GM21526 (cell line): ENCODE measurements around the gene ARPC5L.
"Not testable (repeated sequence)": the region's sequence is repeated elsewhere in the genome, so short reads cannot be mapped to it uniquely, and the experiment has no call there.

ENCODE experiments used
- ATAC-seq: cut with Tn5 transposase; IDR thresholded peaks from one replicate; pipeline ENCODE4 v1.9.1; 2021; ENCODE audit warnings: moderate library complexity; ENCODE audit not compliant: unreplicated experiment, low FRiP score

The ARPC5L gene

DNA sequence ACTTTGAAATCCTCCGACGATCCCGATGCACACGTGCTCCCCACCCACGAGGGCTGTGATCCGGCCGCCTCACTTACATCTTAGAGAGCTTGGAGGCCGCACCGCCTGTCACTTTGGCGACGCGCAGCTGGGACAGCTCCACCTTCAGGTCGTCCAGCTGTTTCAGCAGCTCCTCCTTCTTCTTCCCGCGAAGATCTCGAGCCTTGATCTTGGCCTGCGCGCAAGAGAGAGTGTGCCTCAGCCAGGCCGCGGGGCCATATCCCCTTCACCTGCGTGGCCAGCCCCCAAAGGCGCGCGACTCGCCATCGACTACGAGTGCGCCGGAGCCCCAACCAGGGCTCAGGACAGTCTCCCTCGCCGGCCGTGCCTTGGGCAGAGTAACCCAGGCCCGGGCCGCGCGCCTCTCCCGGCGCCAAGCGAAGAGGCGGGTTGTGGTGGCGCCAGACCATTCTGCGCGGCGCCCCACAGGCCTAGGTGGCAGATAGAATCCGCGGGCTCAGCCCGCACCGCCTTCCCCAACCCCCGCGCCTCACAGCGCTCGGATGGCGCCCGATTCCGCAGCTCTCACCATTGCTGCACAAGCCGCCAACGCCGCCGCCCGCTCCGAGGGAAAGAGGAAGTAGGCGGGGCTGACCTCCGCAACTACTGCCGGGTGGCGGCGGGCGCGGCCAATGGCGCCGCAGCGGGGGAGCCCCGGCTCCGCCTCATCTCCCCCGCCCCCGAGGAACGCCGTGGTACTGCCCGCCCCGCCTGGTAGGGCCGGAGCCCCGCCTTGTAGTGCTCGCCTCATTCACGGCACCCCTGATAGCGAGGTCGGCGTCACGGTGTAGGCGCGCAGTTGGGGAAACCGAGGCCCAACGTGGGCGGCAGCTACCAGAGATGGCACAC lies at the start of gene ARPC5L, which contains the start of gene RPL35:
TSS of gene ARPC5L (plus strand) at position 789 of the 888 bp plus-strand sequence. CDS start 7,161 bp downstream, outside the sequence.
TSS of gene RPL35 (minus strand) at position 616 of the 888 bp plus-strand sequence. CDS start at position 571, 45 bp downstream.
- ATAC-seq: peak; percentile 81

DNA sequence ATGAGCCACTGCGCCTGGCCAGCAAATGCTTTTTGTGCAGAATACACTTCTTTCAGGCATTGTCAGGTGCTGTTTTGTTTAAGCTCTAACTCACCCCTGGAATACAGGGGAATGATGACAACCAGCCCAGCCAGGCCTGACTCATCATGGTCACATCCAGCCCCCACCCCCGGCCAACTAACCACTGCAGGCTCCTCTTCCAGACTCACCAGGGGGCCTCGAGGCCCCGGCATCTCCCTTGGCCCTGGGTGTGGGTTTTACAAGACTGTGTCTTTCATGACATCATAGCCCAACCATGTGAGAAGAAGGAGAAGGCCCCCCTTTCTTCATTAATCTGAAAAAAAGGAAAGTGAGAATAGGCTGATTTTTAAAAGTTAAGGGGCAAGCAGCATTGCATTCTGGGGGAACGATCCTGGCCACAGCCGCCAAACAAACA lies 49.5 kb upstream of the ARPC5L start:
- no peak for ATAC-seq

DNA sequence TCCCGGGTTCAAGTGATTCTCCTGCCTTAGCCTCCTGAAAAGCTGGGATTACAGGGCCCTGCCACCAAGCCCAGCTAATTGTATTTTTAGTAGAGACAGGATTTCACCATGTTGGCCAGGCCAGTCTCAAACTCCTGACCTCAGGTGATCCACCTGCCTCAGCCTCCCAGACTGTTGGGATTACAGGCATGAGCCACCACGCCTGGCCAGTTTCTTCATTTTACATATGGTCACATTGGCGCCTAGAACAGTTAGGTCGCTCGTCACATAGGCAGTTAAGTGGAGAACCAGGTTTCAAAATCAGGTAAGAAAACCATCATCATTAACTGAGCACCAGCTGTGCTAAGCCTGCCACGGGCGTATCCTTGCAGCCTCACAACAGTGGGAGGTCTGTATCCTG lies 48.9 kb upstream of the ARPC5L start:
- ATAC-seq: no peak

DNA sequence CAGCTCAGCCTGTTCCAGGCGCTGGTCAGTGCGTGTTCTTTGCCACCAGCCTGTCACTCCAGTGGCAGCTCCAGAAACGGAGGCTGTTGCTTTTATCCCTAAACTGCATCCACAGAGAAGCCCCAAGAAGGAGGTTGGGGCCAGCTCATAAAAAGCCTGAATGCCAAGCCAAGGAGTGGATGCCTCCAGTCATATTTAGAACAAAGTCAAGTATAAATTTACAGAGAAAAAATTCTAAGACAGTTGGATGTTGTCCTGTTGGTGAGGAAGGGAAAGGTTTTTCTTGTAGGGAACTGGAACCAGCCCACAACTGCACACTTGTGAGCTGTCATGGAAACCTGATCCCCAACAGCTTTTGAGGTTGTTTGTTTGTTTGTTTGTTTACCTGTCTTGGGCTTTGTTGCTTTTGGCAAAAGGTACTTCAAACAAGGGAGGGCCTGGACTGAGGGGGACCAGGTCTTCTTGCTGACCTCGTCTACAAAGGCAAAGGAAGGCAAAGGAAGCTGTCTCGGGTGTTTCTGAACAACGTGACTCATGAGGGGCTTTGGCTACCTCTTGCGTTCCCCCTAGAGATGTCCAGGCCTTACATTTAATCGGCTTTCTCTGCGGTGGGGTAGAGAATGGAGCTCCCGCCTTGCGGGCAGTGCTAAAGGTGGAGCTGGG lies 48.3 kb upstream of the ARPC5L start:
- no peak for ATAC-seq

DNA sequence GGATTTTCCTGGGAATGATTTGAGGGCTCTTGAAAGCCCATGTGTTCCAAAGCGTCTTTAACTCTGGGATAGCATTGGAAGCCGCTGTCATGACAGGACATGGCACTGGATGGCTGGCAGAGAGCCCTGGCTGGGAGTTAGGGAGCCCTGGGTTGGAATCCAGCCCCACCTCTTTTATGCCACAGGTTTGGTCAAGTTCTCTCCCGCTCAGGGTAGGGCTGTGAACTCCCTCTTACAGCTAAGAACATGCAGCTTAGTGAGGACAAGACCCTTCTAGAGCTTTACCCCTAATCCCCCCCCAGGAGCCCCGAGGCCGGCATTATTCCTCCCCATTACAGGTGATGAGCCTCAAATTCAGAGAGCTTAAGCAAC lies 47.8 kb upstream of the ARPC5L start:
- ATAC-seq: no peak

DNA sequence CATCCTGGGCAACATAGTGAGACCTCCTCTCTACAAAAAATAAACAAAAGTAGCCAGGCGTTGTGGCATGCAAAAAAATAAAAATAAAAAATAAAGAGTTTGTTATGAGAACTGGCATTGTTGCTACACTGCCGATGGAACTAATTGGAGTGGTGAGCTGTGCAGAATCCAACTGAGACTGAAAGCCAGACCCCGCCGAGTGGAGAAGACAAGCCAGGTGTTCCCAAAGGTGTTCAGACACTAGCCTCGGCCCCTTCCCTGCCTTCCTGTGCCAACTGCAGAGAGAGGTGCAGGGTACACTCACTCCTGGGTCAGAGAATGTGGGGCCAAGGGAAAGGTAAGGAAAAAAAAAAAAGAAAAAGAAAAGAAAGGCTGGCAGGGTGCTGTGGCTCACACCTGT lies 46.3 kb upstream of the ARPC5L start:
- no peak for ATAC-seq

DNA sequence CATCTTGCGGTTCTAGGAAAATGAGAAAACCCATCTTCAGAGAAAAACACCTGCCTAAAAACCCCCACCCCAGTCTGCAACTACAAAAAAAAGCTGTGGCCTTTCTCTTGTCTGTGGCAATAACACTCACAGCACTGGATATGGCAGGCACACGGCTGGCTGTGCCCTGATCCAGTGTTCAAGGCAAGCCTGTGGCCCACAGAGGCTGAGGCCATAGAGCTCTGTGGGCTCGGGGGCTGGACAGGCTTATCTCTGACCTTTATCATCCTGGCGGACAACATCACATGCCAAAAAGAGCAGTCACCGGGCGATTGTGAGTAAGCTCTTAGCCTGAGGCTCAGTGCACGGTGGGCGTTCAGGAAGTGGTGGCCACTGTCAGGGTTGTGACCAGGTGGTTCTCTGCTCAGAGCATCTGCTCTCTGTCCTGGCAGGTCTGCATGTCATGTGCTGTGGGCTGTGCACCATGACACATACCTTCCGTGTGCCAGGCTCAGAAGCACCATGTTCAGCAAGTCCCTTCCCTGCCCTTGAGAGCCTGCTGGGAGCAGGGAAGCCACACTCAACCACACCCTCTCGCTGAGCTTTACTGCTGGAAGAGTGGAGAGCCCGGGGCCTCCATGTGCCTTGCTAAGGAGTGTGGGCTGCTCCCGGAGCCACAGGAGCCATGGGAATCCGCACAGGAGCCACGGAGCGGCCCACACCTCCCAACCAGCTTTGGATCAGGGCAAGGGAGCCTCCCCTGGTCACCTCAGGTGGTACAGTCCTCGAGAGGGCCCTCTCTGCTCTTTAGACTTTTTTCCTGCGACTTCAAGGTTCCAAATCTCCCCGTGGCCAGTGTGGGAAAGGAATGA lies 43.3 kb upstream of the ARPC5L start:
- no peak for ATAC-seq

DNA sequence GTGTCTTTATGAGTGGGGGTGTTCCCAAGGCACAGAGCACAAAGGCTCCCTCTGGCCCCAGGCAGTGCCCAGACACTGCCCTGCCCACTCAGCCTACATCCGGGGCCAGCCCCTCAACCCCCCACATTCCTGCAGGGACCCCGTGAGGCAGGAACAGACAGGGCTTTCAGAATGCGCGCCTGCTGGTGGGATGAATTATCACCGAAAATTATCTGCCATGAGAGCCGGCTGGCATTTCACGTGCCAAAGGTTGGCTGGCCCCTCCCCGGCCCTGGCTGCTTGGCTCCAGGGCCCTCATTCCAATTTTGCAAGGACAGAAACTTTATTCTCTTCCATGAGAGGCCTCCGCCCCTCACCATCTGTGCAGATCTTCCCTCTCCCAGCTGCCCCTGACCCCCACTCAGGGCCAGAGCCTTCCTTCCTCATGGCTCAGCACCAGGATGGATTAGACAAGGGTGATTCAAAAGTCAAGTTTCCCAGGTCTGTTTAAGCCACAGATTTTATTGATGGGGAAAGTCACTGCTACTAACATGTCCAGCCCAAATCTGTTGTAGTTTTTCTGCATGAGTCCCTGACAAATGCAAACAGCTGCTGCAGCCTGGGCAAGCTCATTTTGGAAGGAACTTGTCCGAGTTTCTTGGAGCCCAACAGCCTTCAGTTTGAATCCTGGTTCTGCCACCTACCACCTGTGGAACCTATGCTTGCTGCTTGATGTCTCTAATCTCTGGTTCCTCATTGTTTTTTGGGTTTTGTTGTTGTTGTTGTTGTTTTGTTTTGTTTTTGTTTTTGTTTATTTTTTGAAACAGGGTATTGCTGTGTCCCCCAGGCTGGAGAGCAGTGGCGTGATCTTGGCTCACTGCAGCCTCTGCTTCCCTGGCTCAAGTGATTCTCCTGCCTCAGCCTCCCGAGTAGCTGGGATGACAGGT lies 41.0 kb upstream of the ARPC5L start:
- ATAC-seq: no peak

DNA sequence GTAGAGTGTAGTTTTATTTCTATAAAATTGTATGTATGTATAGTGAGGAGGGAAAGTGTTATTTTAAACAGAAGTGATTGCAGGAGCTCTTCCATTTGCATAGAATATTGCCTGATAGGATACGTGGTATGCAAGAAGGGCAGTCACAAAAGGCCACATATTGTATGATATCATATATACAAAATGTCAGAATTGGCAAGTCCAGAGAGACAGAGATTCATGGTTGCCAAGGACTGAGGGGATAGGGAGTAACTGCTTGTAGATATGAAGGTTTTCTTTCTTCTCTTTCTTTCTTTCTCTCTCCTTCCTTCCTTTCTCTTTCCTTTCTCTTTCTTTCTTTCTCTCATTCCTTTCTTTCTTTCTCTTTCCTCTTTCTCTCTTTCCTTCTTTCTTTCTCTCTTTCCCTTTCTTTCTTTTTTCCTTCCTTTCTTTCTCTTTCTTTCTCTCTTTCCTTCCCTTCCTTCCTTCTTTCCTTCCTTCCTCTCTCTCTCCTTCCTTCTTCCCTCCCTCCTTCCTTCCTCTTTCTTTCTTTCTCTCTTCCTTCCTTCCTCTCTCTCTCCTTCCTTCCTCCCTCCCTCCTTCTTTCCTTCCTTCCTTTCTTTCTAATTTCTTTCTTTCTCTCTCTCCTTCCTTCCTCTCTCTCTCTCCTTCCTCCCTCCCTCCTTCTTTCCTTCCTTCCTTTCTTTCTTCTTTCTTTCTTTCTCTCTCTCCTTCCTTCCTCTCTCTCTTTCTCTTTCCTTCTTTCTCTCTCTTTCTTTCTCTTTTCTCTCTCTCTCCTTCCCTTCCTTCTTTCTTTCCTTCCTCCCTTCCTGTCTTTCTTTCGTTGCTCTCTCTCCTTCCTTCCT lies 33.2 kb upstream of the ARPC5L start:
- ATAC-seq: no peak

DNA sequence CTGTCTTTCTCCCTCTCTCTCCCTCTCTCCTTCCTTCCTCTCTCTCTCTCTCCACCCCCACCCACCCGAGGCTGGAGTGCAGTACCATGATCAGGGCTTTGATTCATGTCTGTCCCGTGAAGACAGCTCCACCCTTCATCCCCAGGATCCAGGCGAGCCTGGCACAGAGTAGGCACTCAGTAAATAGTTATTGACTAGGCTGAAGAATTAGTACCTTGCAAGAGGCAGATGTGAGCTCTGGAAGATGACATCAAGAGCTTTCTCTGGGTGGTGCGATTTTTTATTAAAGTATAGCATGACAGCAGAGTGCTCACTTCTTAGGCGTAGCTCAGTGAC lies 32.6 kb upstream of the ARPC5L start:
- ATAC-seq: no peak

DNA sequence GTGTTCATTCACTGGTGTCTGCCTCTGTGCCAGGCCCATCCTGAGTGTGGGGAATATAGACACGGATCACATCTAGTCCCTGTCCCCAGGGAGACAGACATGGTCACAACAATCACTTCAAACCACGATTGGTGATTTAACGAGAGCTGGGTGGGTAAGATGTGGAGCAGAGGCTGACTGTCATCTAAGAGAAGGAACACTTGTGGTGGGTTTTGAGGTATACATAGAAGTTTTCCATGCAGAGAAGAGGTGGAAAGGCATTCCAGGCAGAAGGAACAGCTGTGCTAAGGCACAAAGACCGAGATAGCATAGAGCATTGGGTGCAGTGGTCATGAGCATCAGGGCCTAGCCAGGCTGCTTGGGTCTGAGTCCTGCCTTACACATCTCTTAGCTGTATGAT lies 31.3 kb upstream of the ARPC5L start:
- no peak for ATAC-seq

DNA sequence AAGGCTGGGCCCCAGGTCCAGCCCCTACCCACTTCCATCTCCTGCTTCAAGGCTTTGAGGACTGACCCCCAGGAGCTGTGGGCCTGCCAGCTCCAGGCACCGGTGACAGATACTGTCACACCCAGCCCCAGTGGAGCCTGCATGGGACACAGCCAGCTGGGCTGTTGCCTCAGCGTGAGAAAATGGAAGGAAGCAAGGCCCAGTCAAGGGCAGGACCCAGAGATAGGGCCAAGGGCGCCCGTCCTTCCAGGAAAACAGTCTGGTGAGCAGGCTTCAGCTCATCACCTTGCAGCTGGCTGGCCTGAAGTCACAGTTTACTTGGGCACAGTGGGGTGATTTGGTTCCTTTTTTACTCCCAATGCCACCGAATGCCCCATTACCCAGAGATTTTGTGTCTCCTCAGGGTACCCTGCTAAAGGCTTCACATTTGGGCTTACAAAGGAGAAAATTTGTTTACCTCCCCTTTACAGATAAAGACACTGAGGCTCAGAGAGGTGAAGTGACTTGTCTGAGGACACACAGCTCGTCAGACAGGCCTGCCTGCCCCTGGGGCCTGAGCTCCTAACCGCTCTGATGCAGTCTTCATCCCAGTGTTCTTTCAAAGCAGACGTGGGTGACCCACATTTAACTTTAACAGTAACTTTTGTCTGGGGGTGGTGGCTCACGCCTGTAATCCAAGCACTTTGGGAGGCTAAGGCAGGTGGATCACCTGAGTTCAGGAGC lies 30.1 kb upstream of the ARPC5L start:
- no peak for ATAC-seq

DNA sequence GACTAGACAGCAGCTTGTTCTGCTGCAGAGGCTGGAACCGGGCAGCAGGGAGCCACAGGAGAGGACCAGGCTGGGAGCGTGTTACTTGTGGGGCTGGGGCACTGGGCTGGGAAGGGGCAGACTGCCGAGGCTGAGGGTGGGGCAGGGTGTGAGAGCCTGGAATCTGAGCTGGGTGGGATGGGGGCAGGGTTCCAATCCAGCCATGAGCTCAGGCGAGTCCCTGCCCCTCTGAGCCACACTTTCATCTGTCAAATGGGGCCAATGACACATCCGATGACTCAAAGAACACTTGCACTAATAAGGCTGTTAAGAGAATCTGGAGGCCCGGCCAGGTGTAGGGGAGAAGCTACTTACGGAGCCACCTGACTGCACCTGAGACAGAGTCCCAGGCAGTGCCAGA lies 27.3 kb upstream of the ARPC5L start:
- ATAC-seq: no peak

DNA sequence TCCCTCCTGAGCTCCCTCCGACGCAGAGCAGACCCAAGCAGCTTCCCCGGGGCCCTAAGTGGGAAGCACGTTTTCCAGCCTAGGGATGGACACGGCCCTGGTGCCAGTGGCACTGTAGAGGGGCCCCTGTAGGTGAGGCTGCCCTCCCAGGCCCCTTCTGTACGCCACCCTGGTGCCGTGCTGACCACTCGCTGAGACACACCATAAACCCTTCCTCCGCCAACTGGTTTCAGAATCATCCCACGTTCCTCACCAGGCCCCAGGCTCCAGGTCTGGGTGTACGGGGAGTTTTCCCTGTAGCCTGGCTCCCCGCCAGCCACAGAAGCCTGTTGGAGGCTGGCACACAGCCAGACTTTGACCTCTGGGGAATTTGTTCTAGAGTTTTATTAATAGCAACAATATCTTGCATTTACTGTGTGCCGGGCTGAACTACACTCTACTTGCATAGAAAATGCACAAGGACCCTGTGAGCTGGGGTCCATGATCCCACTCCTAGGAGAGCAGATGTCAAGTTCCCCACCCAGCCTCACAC lies 26.8 kb upstream of the ARPC5L start:
- ATAC-seq: no peak

DNA sequence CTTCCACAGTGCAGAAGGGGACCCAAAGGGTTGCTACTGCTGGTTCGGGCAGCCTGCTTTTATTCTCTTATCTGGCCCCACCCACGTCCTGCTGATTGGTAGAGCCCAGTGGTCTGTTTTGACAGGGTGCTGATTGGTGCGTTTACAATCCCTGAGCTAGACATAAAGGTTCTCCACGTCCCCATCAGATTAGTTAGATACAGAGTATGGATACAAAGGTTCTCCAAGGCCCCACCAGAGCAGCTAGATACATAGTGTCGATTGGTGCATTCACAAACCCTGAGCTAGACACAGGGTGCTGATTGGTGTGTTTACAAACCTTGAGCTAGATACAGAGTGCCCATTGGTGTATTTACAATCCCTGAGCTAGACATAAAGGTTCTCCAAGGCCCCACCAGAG lies 23.8 kb upstream of the ARPC5L start:
- not testable (repeated sequence) for ATAC-seq

DNA sequence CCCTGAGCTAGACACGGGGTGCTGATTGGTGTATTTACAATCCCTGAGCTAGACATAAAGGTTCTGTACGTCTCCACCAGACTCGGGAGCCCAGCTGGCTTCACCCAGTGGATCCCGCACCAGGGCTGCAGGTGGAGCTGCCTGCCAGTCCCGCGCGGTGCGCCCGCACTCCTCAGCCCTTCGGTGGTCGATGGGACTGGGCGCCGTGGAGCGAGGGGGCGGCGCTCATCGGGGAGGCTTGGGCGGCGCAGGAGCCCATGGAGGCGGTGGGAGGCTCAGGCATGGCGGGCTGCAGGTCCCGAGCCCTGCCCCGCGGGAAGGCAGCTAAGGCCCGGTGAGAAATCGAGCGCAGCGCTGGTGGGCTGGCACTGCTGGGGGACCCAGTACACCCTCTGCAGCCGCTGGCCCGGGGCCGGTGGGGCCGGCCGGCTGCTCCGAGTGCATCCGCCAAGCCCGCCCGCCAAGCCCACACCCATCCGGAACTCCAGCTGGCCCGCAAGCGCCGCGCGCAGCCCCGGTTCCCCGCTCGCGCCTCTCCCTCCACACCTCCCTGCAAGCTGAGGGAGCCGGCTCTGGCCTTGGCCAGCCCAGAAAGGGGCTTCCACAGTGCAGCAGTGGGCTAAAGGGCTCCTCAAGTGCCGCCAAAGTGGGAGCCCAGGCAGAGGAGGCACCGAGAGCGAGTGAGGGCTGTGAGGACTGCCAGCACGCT lies 23.2 kb upstream of the ARPC5L start:
- ATAC-seq: not testable (repeated sequence)

DNA sequence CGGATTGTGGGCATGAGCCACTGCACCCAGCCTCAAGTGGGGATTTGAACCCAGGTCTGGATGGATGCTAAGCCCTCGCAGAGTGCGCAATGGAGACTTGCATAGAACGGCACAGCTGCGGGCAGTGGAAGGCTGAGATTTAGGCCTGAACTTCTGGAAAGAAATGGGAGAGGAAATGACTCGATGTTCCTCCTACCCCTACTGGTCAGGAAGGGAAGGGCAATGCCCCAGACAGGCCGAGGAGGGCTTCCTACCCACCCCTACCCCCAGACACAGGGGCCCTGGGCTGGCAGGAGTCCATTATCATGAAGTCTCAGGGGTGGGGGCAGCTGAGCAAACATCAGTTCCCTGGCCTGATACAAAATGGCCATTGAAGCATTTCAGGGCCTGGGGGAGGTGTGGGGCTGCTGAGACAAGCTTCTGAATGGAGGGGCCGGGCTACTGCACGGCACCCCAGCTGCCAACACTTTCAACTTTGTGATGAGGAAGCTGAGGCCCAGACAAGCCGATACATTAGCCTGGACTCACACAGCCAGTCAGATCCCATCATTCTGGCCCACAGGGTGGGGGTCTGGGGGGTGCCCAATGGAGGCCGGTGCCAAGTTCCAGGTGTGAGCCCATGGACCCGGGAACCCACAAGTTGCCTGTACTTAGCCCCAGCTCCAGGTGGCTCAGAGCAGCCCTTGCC lies 22.2 kb upstream of the ARPC5L start:
- ATAC-seq: no peak
